Lung (tissue), 12 donors: ENCODE results near the gene MAPKAP1. TPM values are rescaled to one million over a fixed set of nuclear protein-coding genes. Genes with fewer than 3 reads are reported as not detected.

ENCODE experiments used
- ATAC-seq: fragments of 200-7000 bp; cut with Tn5 transposase; one replicate; pipeline ENCODE4 v1.9.1; 2020; ENCODE audit warnings: moderate number of reproducible peaks; ENCODE audit not compliant: insufficient read depth, low FRiP score
- DNase-seq, 3 donors: peaks; one replicate each; pipeline ENCODE4 v3.0.0-alpha.2; 2013 to 2017
- H3K27ac ChIP-seq, 2 donors: one replicate each; pipeline ENCODE4 v1.5.1; 2013; ENCODE audit warnings: mild to moderate bottlenecking in 2 of 2, moderate library complexity in 2 of 2, control low read depth in 1 of 2, inconsistent platforms in 1 of 2, low read depth in 1 of 2, low read length in 1 of 2
- H3K27me3 ChIP-seq, 3 donors: one replicate each; pipeline ENCODE4 v1.5.1; 2013; ENCODE audit warnings: low read length in 2 of 3; ENCODE audit not compliant: control insufficient read depth in 3 of 3, insufficient read depth in 3 of 3
- H3K36me3 ChIP-seq, 4 donors: one replicate each; pipeline ENCODE4 v1.5.1; 2013; ENCODE audit warnings: low read length in 4 of 4, mild to moderate bottlenecking in 1 of 4, moderate library complexity in 1 of 4; ENCODE audit not compliant: control insufficient read depth in 4 of 4, insufficient read depth in 4 of 4
- H3K4me1 ChIP-seq, 5 donors: one replicate each; pipeline ENCODE4 v1.5.1; 2013; ENCODE audit warnings: low read length in 5 of 5, mild to moderate bottlenecking in 2 of 5, moderate library complexity in 1 of 5; ENCODE audit not compliant: control insufficient read depth in 5 of 5, insufficient read depth in 5 of 5
- H3K4me3 ChIP-seq: one replicate; pipeline ENCODE4 v1.5.1; 2013; ENCODE audit warnings: mild to moderate bottlenecking, control low read depth, moderate library complexity
- H3K9ac ChIP-seq, 2 donors: one replicate each; pipeline ENCODE4 v1.5.1; 2013; ENCODE audit warnings: low read length in 2 of 2, control low read depth in 1 of 2; ENCODE audit not compliant: insufficient read depth in 1 of 2
- H3K9me3 ChIP-seq, 4 donors: one replicate each; pipeline ENCODE4 v1.5.1; 2013; ENCODE audit warnings: low read length in 3 of 4, mild to moderate bottlenecking in 1 of 4, moderate library complexity in 1 of 4; ENCODE audit not compliant: control insufficient read depth in 4 of 4, insufficient read depth in 3 of 4
- WGBS, 2 donors: extraction: QIAGEN DNeasy Blood & Tissue Kit; methylation state at CpG; one replicate each; pipeline ENCODE4 v1.1.7; 2013; 5-methylcytosine and 5-hydroxymethylcytosine counted together
- polyA plus RNA-seq, 2 donors: library from polyadenylated mRNA; stranded (reverse); fragments of 200-250 nt; gene quantifications; one replicate each; pipeline ENCODE4 v1.2.1, GENCODE V29; 2013
- total RNA-seq, 2 donors: library from RNA; depleted of rRNA in 1 of 2; stranded (reverse); fragments of >200 nt in 1 of 2; gene quantifications; one replicate each; pipeline ENCODE4 v1.2.1, GENCODE V29; 2014 to 2021
- TF ChIP-seq, protein P1 (sequence below): IDR thresholded peaks from 2 replicates; pipeline ENCODE4 v1.5.1; 2012; ENCODE audit warnings: mild to moderate bottlenecking; ENCODE audit errors: control extremely low read depth, extremely low read depth
- donor health status: control.
- donor health status: control.
- donor health status: Bipolar disorder and iron deficiency.
- donor health status: healthy.
- donor health status: DM: yes; HTN: yes; CAD: no.

Gene MAPKAP1
- total and polyA plus RNA-seq, 4 donors, result 53.0 to 83.3 (median 66.7) TPM

DNA sequence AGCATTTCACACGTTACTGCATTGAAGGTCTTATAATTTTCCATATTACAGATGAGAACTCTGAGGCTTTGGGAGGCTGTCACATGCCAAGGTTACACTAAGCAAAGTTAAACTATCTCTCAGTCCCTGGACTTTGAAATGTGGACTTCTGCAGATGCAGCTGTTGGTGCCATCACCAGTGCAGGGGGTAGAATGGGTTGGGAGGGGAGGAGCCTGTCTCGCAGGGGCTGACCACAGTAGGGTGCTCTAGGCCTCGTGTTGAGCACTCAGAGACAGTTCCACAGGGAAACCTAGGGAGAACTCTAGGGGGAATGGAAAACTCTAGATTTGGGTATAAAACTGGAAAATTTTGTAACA is 220.9 kb downstream of the MAPKAP1 start:
- no peak overlapping the region for H3K4me3 ChIP-seq
- ATAC-seq (no peak), DNase-seq (no peak)
- H3K27ac ChIP-seq, result peak overlapping the region in 1 of 2 donors; percentile 92
- peaks cover 0 to 5% (median 0%) of the 10 kb centered on the region in 5 donors for H3K4me1 ChIP-seq
- H3K36me3 ChIP-seq, result peaks cover 0 to 7% (median 2%) of the 10 kb centered on the region in 4 donors
- no peaks in the 10 kb centered on the region for H3K27me3 ChIP-seq
- 86 to 93% methylated on average over 3 of the region's 3 CpGs for WGBS, 2 donors
- H3K9me3 ChIP-seq, result no peaks in the 10 kb centered on the region
- TF ChIP-seq, protein P1, sequence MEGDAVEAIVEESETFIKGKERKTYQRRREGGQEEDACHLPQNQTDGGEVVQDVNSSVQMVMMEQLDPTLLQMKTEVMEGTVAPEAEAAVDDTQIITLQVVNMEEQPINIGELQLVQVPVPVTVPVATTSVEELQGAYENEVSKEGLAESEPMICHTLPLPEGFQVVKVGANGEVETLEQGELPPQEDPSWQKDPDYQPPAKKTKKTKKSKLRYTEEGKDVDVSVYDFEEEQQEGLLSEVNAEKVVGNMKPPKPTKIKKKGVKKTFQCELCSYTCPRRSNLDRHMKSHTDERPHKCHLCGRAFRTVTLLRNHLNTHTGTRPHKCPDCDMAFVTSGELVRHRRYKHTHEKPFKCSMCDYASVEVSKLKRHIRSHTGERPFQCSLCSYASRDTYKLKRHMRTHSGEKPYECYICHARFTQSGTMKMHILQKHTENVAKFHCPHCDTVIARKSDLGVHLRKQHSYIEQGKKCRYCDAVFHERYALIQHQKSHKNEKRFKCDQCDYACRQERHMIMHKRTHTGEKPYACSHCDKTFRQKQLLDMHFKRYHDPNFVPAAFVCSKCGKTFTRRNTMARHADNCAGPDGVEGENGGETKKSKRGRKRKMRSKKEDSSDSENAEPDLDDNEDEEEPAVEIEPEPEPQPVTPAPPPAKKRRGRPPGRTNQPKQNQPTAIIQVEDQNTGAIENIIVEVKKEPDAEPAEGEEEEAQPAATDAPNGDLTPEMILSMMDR, result no peak
- no peak overlapping the region for H3K9ac ChIP-seq

DNA sequence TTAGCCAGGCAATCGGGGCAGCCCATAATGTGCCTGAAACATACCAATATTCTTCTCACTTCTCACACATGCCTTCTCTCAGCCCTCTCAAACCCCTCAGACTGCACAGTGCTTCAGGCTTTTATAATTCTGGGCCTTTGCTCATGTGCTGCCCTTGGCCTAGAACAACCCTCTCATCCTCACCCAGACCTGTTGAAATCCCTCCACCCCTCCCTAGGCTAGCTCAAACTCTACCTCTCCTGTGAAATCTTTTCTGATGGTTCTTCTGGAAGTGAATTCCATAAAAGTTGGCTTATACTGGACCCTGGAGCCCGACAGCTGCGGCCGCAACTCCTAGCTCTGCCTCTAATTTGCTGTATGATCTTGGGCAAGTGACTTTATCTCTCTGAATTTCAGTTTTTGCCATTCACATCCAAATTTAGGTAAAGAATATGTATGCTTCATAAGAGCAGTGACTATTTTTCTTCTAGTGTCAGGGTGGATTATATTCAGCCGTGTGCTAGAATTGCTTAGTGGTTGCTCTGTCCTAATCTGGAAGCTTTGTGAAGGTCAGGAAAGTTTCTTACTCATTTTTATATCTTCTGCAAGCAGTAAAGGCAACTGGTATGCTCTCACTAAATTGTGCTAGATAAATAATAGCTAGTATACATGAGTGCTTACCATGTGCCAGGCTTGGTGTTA is 221.4 kb downstream of the MAPKAP1 start:
- no peak overlapping the region for H3K4me3 ChIP-seq
- no peak for ATAC-seq
- 96 to 98% methylated on average over 5 of the region's 5 CpGs for WGBS, 2 donors
- H3K27ac ChIP-seq, result peak overlapping the region in 1 of 2 donors; percentile 92
- no peak for DNase-seq
- no peak overlapping the region for H3K9ac ChIP-seq
- peaks cover 0 to 5% (median 0%) of the 10 kb centered on the region in 5 donors for H3K4me1 ChIP-seq
- no peaks in the 10 kb centered on the region for H3K9me3 ChIP-seq
- H3K36me3 ChIP-seq, result peaks cover 0 to 7% (median 2%) of the 10 kb centered on the region in 4 donors
- no peaks in the 10 kb centered on the region for H3K27me3 ChIP-seq
- TF ChIP-seq, protein P1, result no peak

DNA sequence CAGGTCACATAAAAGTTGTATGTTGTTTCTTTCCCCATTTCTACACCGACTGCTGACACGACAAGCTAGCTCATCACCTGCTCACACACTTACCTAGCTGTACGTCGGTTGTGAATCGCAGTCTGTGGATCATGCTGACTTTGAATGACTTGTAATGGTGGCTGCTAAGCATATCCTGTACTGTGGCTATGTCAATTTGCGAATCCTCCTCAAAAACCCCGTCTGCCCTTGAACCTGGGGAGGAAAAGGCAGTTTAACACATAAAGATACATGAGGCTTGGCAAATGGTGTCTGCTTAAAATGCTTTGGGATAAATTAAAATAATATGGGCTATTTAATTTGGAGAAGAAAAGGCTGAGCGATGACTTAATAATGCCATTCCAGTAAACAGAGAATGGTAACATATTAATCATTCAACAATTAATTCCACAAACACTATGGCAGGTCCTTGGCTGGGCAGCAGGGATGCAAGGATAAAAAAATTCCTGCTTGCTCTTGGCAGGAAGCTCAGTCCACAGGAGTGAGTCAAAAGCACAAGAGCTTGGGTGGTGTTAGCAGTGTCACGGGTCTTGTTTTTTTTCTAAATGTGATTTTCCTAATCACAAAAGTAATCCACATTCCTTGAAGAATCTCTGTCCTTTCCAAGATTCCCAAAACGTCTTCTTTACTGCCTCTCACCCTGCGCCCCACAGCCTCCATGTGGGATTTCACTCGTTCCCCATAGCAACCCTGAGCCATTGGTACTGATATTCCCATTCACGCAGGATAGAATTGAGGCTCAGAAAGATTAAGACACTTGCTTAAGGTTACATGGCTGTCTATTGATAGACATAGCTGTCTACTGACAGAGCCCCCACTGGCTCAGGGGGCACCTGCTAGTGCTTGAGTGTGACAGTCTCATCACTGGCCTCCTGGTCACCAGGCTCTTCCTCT is 222.4 kb downstream of the MAPKAP1 start:
- H3K4me1 ChIP-seq, result peaks cover 0 to 5% (median 0%) of the 10 kb centered on the region in 5 donors
- no peak overlapping the region for H3K9ac ChIP-seq
- ATAC-seq (no peak), DNase-seq (peak in 1 of 3 donors; percentile 19)
- H3K4me3 ChIP-seq, result no peak overlapping the region
- H3K27ac ChIP-seq, result peak overlapping the region in 1 of 2 donors; percentile 92
- TF ChIP-seq, protein P1, result no peak
- WGBS, 2 donors, result 86 to 90% methylated on average over 13 of the region's 13 CpGs
- H3K9me3 ChIP-seq, result no peaks in the 10 kb centered on the region
- H3K27me3 ChIP-seq, result no peaks in the 10 kb centered on the region
- peaks cover 0 to 7% (median 2%) of the 10 kb centered on the region in 4 donors for H3K36me3 ChIP-seq
